Peyer's patch (tissue), 4 donors: ENCODE results near the gene RASAL3.

Source experiments
- CTCF ChIP-seq, 6 experiments: fragments of 450-650 bp in 4 of 6; fragments of 200-600 bp in 2 of 6; sonication (generic) in 1 of 6; IDR thresholded peaks; one replicate each; pipeline ENCODE4 v1.5.1; 2017 to 2019; ENCODE audit warnings: antibody characterized with exemption in 6 of 6, mild to moderate bottlenecking in 3 of 6, moderate library complexity in 1 of 6
- POLR2A ChIP-seq, 2 donors: fragments of 450-650 bp; IDR thresholded peaks; one replicate each; pipeline ENCODE4 v1.5.1; 2017; ENCODE audit warnings: antibody characterized with exemption in 2 of 2, mild to moderate bottlenecking in 2 of 2, moderate library complexity in 2 of 2

DNA sequence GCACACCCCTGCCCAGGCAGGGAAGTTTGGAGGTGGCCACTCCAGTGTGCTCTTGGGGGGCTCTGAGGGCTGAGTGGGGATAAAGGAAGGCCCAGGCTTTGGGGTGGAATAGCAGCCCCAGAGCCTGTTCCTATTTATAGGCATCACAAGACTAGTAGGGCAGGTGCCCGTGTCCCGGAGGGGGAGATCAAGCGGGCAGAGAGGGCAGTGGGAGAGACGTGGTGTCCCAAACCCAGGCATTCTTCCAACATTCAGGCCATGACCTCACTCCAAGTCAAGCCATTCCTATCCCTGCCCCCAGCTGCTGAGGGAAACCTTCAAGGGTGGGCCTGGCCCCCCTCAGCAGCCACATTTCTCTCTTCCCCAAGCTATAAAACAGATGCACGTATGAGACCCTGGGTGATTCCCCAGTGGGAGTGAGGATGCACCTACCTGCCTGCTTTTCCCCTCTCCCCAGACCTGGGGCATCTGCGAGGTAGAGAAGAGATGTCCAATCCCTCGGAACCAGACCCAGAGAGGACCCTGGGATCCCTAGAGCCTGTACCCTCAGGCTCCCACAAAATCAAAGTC is 18.5 kb downstream of the RASAL3 start:
- TF ChIP-seq CTCF (IDR thresholded peaks at IDR 0.05) (no peak), POLR2A (IDR thresholded peaks at IDR 0.05) (no peak)
